ENCODE measurements around the gene AP1S3. TPM values are rescaled to one million over a fixed set of nuclear protein-coding genes. Genes with fewer than 3 reads are reported as not detected.

Gene AP1S3
- total and polyA plus RNA-seq, 2 donors (not counting 3 experiments of a cell fraction or from before 2014, with no cell fraction given): 0.69 to 3.8 TPM

- ChIA-PET CTCF (no interaction called here), POLR2A (no interaction called here)
- Histone ChIP-seq H3K4me3 (replicated peaks in 1 of 3; ENCODE audit: insufficient read depth in 1 of 3, low read depth in 1 of 3, low read length in 3 of 3) (no peak overlapping the region), H2AFZ (ENCODE audit: low read depth, low read length) (no peak overlapping the region), H4K20me1 (replicated peaks; ENCODE audit: control insufficient read depth, extremely low read depth, insufficient read depth, low read length) (no peaks in the 10 kb centered on the region), H3K4me1 (ENCODE audit: control insufficient read depth, extremely low read depth, insufficient read depth, low read length) (no peaks in the 10 kb centered on the region), H3K79me2 (ENCODE audit: control insufficient read depth, insufficient read depth, low read length) (no peaks in the 10 kb centered on the region), H3K9me3 (replicated peaks; ENCODE audit: control insufficient read depth, insufficient read depth, low read length) (no peaks in the 10 kb centered on the region), H3K27me3 (ENCODE audit: control insufficient read depth in 2 of 2, insufficient read depth in 2 of 2, low read length in 2 of 2) (no peaks in the 10 kb centered on the region), H3K9ac (replicated peaks; ENCODE audit: extremely low read depth, insufficient read depth, low read length) (no peak overlapping the region), H3K4me2 (ENCODE audit: insufficient read depth, low read length) (no peak overlapping the region), H3K9me1 (replicated peaks; ENCODE audit: control insufficient read depth, extremely low read depth, insufficient read depth, low read length) (no peaks in the 10 kb centered on the region), H3K36me3 (ENCODE audit: control insufficient read depth in 2 of 2, extremely low read depth in 1 of 2, insufficient read depth in 2 of 2, low read length in 2 of 2) (peaks cover 6 to 9% of the 10 kb centered on the region in 2 experiments), H3K27ac (ENCODE audit: insufficient read depth, low read depth, low read length) (no peak overlapping the region)
- TF ChIP-seq CTCF (IDR thresholded peaks at IDR 0.05; ENCODE audit: extremely low read depth in 1 of 2, insufficient read depth in 1 of 2, low read depth in 1 of 2, low read length in 2 of 2): no peak
- no peak for TF ChIP-seq FOS (IDR thresholded peaks at IDR 0.05; ENCODE audit: borderline replicate concordance, insufficient read depth, low read length)
- TF ChIP-seq POLR2AphosphoS5 (IDR thresholded peaks at IDR 0.05; ENCODE audit: insufficient read depth, low read depth, low read length): no peak
- TF ChIP-seq MAX (IDR thresholded peaks at IDR 0.05; ENCODE audit: insufficient read depth, insufficient read length): no peak
- no peak for TF ChIP-seq POLR2A (IDR thresholded peaks at IDR 0.05; ENCODE audit: low read depth, low read length)
- TF ChIP-seq GATA2 (IDR thresholded peaks at IDR 0.05; ENCODE audit: insufficient read depth, insufficient read length, low read depth, low read length): no peak
- no peak for TF ChIP-seq JUN (IDR thresholded peaks at IDR 0.05; ENCODE audit: borderline replicate concordance, insufficient read depth, insufficient read length, low read depth)
- no peak for TF ChIP-seq EZH2 (IDR thresholded peaks at IDR 0.05; ENCODE audit: borderline replicate concordance, low read depth, low read length, severe bottlenecking)
- TF ChIP-seq MYC (IDR thresholded peaks at IDR 0.05; ENCODE audit: low read depth, low read length): no peak
- intact Hi-C loops (cut with micrococcal nuclease): no loop called here
- BruUV-seq (replicated peaks): no TSS peak
- dilution Hi-C loops (cut with MboI; ENCODE audit: extremely low pct_ligation_motif_present, low sequenced_read_pairs): no loop called here
- FAIRE-seq (no peak), DNase-seq (ENCODE audit: low read depth, low spot score) (no peak)
Observed at GRCh38 chr2:223887127-223887526, 49.7 kb upstream of the AP1S3 start.
